Lung (tissue), 12 donors: Measurements from ENCODE around the gene MAP4. TPM values are rescaled to one million over a fixed set of nuclear protein-coding genes. Genes with fewer than 3 reads are reported as not detected.
A peak's percentile ranks its signal among the peaks of the same experiment; 100 is the strongest.

Experiments used
- ATAC-seq: fragments of 200-7000 bp; cut with Tn5 transposase; one replicate; pipeline ENCODE4 v1.9.1; 2020; ENCODE audit warnings: moderate number of reproducible peaks; ENCODE audit not compliant: insufficient read depth, low FRiP score
- DNase-seq, 3 donors: peaks; one replicate each; pipeline ENCODE4 v3.0.0-alpha.2; 2013 to 2017
- H3K27ac ChIP-seq, 2 donors: one replicate each; pipeline ENCODE4 v1.5.1; 2013; ENCODE audit warnings: mild to moderate bottlenecking in 2 of 2, moderate library complexity in 2 of 2, control low read depth in 1 of 2, inconsistent platforms in 1 of 2, low read depth in 1 of 2, low read length in 1 of 2
- H3K27me3 ChIP-seq, 3 donors: one replicate each; pipeline ENCODE4 v1.5.1; 2013; ENCODE audit warnings: low read length in 2 of 3; ENCODE audit not compliant: control insufficient read depth in 3 of 3, insufficient read depth in 3 of 3
- H3K36me3 ChIP-seq, 4 donors: one replicate each; pipeline ENCODE4 v1.5.1; 2013; ENCODE audit warnings: low read length in 4 of 4, mild to moderate bottlenecking in 1 of 4, moderate library complexity in 1 of 4; ENCODE audit not compliant: control insufficient read depth in 4 of 4, insufficient read depth in 4 of 4
- H3K4me1 ChIP-seq, 5 donors: one replicate each; pipeline ENCODE4 v1.5.1; 2013; ENCODE audit warnings: low read length in 5 of 5, mild to moderate bottlenecking in 2 of 5, moderate library complexity in 1 of 5; ENCODE audit not compliant: control insufficient read depth in 5 of 5, insufficient read depth in 5 of 5
- H3K4me3 ChIP-seq: one replicate; pipeline ENCODE4 v1.5.1; 2013; ENCODE audit warnings: mild to moderate bottlenecking, control low read depth, moderate library complexity
- H3K9ac ChIP-seq, 2 donors: one replicate each; pipeline ENCODE4 v1.5.1; 2013; ENCODE audit warnings: low read length in 2 of 2, control low read depth in 1 of 2; ENCODE audit not compliant: insufficient read depth in 1 of 2
- H3K9me3 ChIP-seq, 4 donors: one replicate each; pipeline ENCODE4 v1.5.1; 2013; ENCODE audit warnings: low read length in 3 of 4, mild to moderate bottlenecking in 1 of 4, moderate library complexity in 1 of 4; ENCODE audit not compliant: control insufficient read depth in 4 of 4, insufficient read depth in 3 of 4
- CTCF ChIP-seq: IDR thresholded peaks from 2 replicates; pipeline ENCODE4 v1.5.1; 2012; ENCODE audit warnings: mild to moderate bottlenecking; ENCODE audit errors: control extremely low read depth, extremely low read depth
- WGBS, 2 donors: extraction: QIAGEN DNeasy Blood & Tissue Kit; methylation state at CpG; one replicate each; pipeline ENCODE4 v1.1.7; 2013; 5-methylcytosine and 5-hydroxymethylcytosine counted together
- polyA plus RNA-seq, 2 donors: library from polyadenylated mRNA; stranded (reverse); fragments of 200-250 nt; gene quantifications; one replicate each; pipeline ENCODE4 v1.2.1, GENCODE V29; 2013
- total RNA-seq, 2 donors: library from RNA; depleted of rRNA in 1 of 2; stranded (reverse); fragments of >200 nt in 1 of 2; gene quantifications; one replicate each; pipeline ENCODE4 v1.2.1, GENCODE V29; 2014 to 2021
- donor health status: control.
- donor health status: control.
- donor health status: Bipolar disorder and iron deficiency.
- donor health status: healthy.
- donor health status: DM: yes; HTN: yes; CAD: no.

Gene MAP4
- total and polyA plus RNA-seq, 4 donors = 62.6 to 203 (median 84.9) TPM

GRCh38 chr3:47985381-47985780 lies 30.8 kb downstream of the MAP4 start:
- Histone ChIP-seq H3K9ac (no peak overlapping the region), H3K4me3 (no peak overlapping the region), H3K4me1 (peaks cover 0 to 6% (median 0%) of the 10 kb centered on the region in 5 donors), H3K27me3 (no peaks in the 10 kb centered on the region), H3K27ac (no peak overlapping the region), H3K9me3 (no peaks in the 10 kb centered on the region), H3K36me3 (no peaks in the 10 kb centered on the region)
- TF ChIP-seq CTCF = no peak
- peak in 1 of 3 donors; percentile 13 for DNase-seq
- no peak for ATAC-seq
- 45 to 58% methylated on average over 1 of the region's 1 CpG for WGBS, 2 donors

- H3K27ac ChIP-seq = peak overlapping the region in 1 of 2 donors; percentile 16
Observed at GRCh38 chr3:47984075-47984728, 32.0 kb downstream of the MAP4 start.

GRCh38 chr3:47980795-47981194 lies 35.4 kb downstream of the MAP4 start:
- ATAC-seq (no peak), DNase-seq (no peak)
- peaks cover 0 to 6% (median 0%) of the 10 kb centered on the region in 5 donors for H3K4me1 ChIP-seq
- H3K9me3 ChIP-seq = no peaks in the 10 kb centered on the region
- H3K4me3 ChIP-seq = no peak overlapping the region
- no peak for TF ChIP-seq CTCF
- H3K36me3 ChIP-seq = peaks cover 0 to 1% (median 0%) of the 10 kb centered on the region in 4 donors
- H3K27me3 ChIP-seq = no peaks in the 10 kb centered on the region
- no peak overlapping the region for H3K27ac ChIP-seq
- WGBS, 2 donors = 88 to 93% methylated on average over 2 of the region's 2 CpGs
- H3K9ac ChIP-seq = no peak overlapping the region

More at GRCh38 chr3:47984075-47984728, 32.0 kb downstream of the MAP4 start:
- no peak for TF ChIP-seq CTCF
- Histone ChIP-seq H3K4me3 (no peak overlapping the region), H3K9ac (no peak overlapping the region), H3K4me1 (peaks cover 0 to 6% (median 0%) of the 10 kb centered on the region in 5 donors), H3K9me3 (no peaks in the 10 kb centered on the region), H3K27me3 (no peaks in the 10 kb centered on the region), H3K36me3 (no peaks in the 10 kb centered on the region)
- ATAC-seq (no peak), DNase-seq (no peak)
- WGBS, 2 donors = 84 to 96% methylated on average over 3 of the region's 3 CpGs
